Activated CD4-positive, alpha-beta T cell treated with anti-CD3 and anti-CD28 coated beads, Interleukin-10, Interleukin-2, amounts not matched to agents 100 ng/mL and 50 ng/mL, durations not matched to agents 16 hours and 8 hours (primary cell): ENCODE measurements around the gene TMEM141.
"Not testable (repeated sequence)": the region's sequence is repeated elsewhere in the genome, so short reads cannot be mapped to it uniquely, and the experiment has no call there.

Experiments used
- DNase-seq: peaks from one replicate; pipeline ENCODE4 v3.0.0-alpha.2; 2020

The TMEM141 gene

GRCh38 chr9:136820971-136821825 lies 30.1 kb downstream of the TMEM141 start:
- DNase-seq = no peak

- no peak for DNase-seq
Observed at GRCh38 chr9:136821826-136822544, 30.8 kb downstream of the TMEM141 start.

DNA sequence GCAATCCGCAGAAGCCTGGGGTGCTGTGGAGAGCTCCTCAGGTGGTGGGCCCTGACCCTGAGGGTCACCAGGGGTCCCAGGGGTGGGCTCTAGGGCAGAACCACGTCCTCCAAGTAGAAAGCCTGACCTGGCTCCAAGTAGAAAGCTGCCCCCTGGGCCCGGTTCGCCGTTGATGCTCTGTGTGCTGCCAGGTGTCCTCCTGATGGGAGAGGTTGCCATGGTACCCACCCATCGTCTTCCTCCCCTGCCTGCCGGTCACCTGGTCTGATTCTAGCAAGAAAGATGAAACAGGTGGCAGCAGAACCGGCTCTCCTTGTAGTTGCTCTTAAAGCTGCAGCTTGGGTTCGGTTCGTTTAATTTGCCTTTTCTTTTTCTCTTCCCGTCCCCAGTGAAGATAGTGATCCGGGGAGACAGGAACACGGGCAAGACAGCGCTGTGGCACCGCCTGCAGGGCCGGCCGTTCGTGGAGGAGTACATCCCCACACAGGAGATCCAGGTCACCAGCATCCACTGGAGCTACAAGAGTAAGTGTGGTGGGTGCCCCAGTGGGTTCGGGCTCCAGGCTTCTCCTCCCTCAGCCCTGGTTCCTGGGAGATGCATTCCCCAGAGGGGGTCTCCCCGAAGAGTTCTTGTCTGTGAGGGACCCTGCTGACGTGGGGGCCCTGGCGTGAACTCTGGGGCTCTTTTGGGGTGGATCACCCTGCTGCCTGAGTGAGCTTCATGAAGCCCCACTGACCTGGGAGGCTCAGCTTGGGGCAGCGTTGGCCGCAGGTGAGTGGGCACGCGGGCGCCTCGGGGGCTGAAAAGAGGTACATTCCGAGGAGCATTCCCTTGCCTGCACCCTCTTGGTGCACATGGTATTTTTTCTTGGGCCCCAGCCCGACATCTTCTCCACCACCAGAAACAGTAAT lies 32.2 kb downstream of the TMEM141 start:
- no peak for DNase-seq

DNA sequence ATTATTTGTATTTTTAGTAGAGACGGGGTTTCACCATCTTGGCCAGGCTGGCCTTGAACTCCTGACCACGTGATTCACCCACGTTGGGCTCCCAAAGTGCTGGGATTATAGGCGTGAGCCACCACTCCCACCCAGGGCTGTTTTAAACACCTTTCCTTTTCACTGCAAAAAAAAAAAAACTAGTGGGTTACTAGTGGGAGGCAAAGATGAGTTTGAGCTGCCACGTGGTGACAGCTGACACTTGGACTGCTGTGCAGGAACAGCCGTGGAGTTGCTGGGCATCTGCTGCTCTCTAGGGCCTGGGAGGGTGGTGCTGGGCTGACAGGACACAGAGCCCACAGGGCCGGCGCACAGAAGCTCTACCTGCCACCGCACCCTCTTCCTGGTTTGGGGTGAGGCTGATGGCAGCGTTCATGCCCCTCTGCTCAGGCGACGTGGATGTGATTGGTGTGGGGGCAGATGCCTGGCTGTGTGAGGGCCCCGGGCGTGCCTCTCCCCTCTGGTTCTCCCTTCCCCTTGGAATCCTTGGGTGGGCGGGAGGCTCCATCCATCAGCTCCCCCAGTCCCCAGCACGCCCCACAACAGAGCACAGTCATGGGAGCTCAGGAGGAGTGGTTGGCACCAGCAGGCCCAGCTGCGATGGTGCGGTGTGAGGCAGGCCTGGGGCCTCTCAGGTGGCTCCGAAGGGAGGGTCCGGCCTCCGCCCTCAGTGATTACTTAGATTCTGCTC lies 33.5 kb downstream of the TMEM141 start:
- DNase-seq = no peak

DNA sequence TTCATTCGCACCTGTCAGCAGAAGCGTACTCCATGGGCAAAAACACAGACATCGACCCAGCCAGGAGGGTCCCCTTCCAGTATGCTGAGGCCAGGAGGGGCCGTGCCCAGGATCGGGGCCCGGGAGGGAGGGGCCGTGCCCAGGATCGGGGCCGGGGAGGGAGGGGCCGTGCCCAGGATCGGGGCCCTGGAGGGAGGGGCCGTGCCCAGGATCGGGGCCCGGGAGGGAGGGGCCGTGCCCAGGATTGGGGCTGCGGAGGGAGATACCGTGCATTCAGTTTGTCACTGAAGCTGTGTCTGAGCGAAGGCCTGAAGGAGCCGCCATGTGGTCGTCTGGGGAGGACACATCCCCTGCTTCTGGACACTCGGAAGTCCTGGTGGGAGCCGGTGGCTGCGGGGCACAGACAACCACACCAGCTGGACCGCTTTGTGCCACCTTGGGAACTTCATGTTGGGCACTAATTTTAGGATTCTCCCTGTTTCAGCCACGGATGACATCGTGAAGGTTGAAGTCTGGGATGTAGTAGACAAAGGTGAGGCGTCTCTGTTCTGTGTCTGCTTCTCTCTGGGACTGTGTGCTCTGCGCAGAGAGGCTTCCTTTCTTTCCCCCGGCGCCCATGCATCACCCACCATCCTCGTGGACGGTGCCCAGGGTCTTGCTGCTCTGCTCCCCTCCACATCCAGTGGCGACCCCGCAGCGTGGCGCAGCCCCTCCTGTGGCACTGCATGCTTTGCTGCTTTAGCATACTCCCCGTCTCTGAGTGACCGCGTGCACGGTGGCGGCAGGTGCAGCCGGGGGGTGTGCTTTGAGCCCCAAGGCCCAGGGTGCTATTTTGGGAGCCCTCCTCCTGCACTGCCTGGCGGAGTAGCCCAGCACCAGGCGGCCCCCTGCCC lies 34.4 kb downstream of the TMEM141 start:
- no peak for DNase-seq

GRCh38 chr9:136826188-136826541 lies 35.0 kb downstream of the TMEM141 start:
- DNase-seq = no peak

- DNase-seq = no peak
Observed at GRCh38 chr9:136826703-136827582, 35.8 kb downstream of the TMEM141 start.

- no peak for DNase-seq
Observed at GRCh38 chr9:136827794-136828473, 36.8 kb downstream of the TMEM141 start.

DNA sequence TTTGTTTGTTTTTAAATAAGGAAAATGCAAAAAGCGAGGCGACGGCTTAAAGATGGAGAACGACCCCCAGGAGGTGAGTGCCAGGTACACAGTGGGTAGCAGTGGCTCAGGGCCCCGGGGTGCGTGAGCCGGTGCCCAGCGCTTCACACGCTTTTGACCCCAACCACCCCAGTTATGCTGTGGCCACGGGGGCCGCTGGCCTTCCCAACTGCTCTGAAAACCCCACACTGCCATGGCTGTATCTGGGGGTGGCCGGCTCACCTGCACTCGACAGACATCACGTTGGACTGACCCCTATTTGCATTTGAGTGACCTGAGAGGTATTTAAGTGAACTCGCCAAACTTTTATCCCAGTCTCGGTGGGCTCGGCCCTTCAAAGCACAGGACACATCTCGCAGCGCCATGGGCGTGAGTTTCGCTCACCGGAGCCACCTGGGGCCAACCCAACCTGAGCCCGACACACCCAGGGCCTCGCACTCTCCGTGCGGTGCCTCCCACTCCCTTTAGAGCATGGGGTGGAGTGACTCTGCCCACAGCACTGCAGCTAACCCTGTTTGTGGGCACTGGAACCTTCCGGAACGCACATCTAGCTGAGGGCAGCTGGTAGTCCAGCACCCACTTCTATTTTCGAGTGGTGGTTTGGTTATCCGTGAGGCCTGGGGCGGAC lies 37.5 kb downstream of the TMEM141 start:
- DNase-seq = no peak

GRCh38 chr9:136829412-136829811 lies 38.3 kb downstream of the TMEM141 start:
- DNase-seq = no peak

DNA sequence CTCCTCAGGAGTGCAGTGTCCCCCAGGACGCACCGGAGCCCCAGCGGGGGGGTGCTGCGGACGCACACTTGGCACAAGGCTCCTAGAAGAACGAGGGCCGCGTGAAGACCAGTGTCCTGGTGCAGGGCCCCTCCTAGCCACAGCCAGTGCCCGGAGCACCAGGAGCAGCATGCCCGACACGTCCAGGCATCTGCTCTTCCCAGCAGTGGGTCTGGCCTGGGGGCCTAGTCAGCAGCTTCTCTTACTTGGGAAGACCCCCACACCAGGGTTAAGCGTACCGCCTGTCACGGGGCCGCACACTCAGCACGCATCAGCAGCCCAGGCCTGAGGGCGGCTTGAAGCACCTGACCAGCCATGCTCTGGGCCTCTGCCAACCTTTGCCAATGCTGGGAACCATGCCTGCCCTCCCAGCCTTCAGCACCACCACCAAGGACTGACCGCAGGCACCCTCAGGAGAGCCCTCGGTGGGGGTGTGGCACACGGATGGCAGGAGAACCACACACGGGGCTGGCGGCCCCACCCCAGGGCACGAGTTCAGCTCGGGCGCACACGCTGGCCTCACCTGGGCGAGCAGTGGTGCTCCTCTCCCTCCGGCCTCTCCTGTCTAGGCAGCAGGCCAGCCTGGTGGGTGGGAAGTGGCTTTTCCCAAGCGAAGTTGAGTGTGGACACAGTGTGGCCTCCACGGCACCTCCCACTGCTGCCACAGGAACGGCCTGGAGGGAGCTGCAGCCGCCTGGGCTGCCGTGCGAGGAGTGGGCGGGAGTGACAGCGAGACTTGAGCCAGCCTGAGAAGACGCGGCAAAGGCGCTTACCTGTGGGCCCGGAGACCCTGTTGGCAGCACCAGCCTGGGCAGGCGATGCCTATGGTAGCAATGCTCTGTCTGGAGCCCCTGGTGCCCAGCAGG lies 39.1 kb downstream of the TMEM141 start:
- no peak for DNase-seq

DNA sequence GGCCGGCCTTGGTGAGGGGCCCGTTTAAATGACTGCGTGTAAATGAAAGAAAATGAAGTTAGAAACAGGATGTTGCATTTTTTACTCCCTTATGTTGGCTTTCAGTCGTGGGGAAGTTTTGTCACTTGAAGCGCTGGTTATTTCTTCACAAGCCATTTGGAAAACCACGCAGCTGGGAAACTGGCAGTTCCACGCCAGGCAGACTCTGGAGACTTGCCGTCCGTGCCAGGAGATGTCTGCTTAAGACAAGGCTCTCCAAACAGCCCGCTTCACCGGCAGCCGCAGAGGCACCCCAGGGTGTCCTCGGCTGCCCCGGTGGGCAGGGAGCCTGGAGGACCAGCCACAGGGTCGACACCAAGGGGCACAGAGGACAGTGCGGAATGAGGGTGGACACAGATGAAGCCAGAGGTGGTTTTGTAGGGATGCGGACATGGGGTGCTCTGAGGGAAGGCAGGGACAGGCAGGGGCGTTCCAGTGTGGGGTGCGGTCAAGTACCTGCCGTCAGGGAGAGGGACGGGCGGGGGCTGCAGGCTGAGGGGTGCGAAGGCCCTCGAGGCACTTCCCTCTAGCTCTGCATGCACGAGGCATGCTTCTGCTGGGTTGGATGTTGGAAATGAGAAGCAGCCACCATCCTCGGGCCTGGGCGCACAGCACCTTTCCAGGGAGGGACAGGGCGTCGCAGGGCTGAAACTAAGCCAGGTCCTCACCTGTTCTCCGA lies 40.0 kb downstream of the TMEM141 start:
- no peak for DNase-seq

DNA sequence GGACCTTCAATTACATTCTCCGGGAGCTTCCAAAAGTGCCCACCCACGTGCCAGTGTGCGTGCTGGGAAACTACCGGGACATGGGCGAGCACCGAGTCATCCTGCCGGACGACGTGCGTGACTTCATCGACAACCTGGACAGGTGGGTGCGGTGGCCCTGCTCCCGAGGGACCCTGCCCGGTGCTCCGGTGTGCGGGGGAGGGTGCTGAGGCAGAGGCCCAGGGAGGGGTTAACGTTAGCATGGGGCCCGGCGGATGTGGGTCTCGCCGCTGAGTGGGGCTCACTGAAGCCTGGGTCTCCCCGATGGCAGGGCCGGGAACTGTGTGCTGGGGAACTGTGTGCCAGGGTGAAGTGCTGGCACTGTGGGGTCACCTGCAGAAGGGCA lies 40.6 kb downstream of the TMEM141 start:
- DNase-seq = no peak

DNA sequence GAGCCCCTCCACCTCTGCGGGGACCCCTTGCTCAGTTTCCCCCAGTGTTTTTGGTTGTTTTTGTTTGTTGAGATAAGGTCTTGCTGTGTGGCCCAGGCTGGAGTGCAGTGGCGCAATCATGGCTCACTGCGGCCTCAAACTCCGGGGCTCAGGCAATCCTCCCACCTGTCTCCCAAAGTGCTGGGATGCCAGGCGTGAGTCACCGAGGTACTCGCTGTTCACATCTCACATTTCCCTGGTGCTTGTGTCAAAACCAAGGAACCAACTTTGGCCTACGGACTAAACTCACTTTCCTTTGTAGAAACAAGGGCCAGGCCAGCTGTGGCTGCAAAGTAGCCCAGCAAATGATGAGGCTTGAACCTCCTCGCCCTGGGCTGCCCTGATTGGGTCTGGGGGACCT lies 41.4 kb downstream of the TMEM141 start:
- no peak for DNase-seq

DNA sequence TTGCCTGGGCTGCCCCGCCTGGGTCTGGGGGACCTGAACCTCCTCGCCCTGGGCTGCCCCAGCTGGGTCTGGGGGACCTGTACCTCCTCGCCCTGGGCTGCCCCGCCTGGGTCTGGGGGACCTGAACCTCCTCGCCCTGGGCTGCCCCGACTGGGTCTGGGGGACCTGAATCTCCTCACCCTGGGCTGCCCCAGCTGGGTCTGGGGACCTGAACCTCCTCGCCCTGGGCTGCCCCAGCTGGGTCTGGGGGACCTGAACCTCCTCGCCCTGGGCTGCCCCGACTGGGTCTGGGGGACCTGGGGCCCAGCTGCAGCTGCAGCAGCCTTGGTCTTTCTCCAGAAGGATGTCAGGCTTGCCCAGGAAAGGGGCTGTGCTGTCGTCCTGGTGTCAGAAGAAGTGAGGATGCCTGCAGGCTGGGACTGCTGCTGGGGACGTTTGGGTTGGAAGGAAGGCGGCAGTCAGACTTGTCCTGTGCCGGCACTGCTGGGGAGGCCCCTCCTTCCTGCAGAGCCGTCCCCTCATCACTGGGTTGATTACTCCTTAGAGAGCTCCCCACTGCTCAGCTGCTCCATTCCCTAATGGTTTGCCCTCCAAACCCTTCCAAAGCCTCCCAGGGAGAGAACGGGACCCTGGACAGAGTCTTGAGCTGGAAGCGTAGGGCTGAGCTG lies 42.4 kb downstream of the TMEM141 start:
- DNase-seq = not testable (repeated sequence)

DNA sequence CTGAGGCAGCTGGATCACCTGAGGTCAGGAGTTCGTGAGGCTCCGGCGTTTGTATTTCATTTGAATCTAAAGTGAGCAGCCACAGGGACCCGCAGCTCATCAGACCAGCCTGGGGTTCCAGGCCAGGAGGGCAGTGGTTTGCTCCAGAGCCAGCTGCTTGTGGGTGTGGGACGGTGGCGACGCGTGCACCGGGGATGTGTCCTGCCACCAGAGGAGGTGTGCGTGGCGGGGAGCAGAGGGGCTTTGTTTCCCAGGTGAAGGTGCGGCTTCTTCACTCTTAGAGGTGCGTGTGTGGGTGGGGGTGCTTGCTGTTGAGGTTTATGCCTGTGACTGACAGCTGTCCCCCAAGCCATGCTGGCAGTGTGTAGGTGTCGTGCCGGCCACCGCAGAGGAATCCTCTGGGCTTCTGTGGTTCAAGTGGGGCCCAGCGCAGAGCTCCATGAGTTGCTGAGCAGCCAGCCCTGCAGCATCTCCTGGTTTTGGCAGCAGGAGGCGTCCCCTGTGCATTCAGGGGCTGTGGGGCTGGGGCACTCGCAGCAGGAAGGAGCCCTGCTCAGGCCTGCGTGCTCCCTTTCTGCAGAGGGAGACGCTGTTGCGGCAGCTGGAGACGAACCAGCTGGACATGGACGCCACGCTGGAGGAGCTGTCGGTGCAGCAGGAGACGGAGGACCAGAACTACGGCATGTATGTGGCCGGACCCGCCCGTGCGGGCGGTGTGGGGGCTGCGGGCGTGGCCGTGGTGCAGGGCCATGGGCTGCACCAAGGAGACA lies 44.2 kb downstream of the TMEM141 start:
- no peak for DNase-seq
